Activated gamma-delta T cell (primary cell): Measurements from ENCODE around the gene PDE8A.
"Not testable (repeated sequence)": the region's sequence is repeated elsewhere in the genome, so short reads cannot be mapped to it uniquely, and the experiment has no call there.

Experiments used
- DNase-seq: peaks from one replicate; lab custom pipeline; 2025; lab: John Stamatoyannopoulos, UW

The PDE8A gene

DNA sequence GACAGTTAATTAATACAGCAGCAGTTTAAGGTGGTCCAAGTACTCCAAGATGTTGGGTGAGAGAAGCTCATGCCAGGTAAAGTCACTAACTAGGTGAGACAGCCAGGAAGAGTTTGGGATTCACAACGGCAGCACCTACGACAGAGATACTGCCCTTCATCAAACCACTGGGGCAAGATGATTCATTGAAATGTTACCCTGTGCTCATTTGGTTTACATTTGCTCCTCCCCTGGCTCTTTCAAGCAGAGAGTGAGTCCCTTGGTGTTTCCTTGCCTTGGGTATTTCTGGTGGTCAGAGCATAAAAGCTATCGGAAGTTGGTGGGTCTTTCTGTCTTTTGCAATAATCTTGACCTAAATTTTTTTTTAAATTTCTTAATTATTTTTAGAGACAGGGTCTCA, 19.9 kb upstream of the PDE8A start:
- DNase-seq = no peak

- no peak for DNase-seq
These were observed 18.7 kb upstream of the PDE8A start for GRCh38 chr15:84962955-84963354.

DNA sequence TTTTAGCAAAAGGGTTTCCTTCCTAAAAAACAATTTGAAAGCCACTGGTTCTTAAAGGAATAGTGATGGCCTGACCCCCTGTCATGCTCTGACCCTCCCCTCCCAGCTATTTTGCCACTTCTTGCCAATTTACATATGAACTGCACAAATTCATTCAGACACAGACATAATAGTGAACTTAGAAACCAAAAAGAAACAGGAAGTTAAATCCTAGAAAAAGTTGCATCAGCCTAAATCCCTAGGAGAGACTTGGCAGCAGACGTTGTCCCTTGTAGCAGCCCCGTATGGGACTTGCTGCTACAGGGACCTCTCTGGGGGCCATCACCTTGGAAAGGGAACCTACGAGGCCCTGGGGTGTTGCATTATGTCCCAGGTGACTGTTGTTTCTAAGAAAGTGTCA, 14.3 kb upstream of the PDE8A start:
- DNase-seq = no peak

- no peak for DNase-seq
These were observed 13.4 kb upstream of the PDE8A start for GRCh38 chr15:84968301-84968700.

GRCh38 chr15:84969257-84969656, 12.4 kb upstream of the PDE8A start:
- DNase-seq = no peak

- no peak for DNase-seq
These were observed 10.8 kb upstream of the PDE8A start for GRCh38 chr15:84970843-84971242.

GRCh38 chr15:84973492-84974460, 7.9 kb upstream of the PDE8A start:
- DNase-seq = no peak

GRCh38 chr15:84975871-84976351, 5.7 kb upstream of the PDE8A start:
- DNase-seq = no peak

DNA sequence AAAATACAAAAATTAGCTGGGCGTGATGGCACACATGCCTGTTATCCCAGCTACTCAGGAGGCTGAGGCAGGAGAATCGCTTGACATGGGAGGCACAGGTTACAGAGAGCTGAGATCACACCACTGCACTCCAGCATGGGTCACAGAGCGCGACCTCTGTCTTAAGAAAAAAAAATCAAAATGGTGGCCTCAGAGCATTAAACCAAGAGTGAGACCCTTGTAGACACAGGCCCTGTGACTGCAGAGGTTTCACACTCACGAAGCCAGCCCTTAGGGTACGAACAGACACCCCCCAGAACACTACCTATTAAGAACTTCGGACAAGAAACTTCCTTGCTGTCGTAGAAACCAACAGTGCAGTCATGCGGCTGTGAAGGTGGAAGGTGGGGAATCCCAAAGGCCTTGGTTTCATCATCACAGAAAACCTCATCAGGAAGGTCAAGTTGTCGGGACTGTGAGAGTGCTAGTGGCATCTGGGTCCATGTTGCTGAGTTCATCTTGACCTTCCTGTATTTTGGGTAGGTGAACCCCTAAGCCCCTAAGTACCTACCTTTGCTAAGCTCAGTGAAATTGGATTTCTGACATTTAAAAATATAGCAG, 4.8 kb upstream of the PDE8A start:
- DNase-seq = no peak

GRCh38 chr15:84979651-84980050, 2.0 kb upstream of the PDE8A start:
- DNase-seq = no peak

- DNase-seq = peak; percentile 90
These were observed 1.2 kb upstream of the PDE8A start for GRCh38 chr15:84980196-84981053.

DNA sequence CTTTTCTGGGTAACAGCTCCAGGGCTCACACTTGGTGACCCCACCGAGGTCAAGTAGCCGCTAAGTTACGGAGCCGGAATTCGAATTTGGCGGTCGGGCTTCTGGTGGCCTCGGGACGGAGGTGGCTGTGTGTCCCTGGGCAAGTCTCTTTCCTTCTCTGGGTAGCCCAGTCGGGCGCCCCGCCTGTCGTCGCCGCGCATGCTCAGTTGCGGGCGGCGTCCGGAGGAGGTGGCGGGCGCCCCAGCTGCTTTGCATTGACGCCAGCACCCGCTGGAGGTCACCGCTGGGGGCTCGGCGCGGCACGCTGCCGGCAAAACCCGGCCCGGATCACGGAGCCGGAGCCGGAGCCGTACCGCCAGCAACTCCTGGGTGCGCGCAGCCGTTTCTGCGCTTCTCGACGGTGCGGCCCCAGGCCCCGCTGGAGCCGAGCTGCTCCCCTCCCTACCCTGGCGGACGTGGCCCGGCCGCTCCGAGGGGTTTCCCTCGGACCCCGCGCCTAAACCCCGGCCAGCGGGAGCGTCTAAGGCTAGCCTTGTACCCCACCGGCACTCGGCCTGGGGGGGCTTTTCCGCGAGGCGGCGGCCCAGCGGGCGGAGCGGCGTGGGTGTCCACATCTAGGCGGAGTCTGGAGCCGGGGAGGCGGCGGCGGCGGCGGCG, 474 bp upstream of the PDE8A start:
- DNase-seq = peak; percentile 97

DNA sequence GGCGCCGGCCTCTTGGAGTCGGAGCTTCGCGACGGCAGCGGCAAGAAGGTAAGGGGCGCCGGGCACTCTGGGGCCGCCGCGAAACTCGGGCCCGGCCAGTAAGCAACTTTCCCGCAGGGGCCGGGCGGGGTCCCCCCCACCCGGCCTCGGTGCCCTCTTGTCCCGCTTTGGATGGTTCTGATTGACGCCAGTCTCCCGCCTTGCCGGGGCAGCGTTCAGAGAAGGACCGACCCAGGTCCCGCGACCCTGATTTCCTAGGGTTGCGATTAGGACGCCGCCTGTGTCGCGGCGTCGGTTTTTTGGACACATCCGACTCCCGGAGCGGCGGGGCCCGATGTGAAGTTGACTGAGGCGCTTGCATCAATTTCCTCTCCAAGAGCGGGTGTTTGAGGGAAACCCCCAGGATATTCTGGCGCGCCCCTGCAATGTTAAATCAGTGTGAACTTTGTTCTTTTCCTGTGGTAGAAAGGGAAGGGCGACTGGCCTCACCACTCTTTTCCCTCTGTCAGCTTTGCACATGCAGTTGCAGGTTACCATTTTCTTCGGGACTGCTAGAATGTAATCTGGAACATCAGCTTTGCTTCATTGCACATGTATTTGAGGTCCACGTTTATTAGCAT, 755 bp downstream of the PDE8A start:
- DNase-seq = peak; percentile 41

- no peak for DNase-seq
These were observed 1.6 kb downstream of the PDE8A start for GRCh38 chr15:84983294-84983693.

DNA sequence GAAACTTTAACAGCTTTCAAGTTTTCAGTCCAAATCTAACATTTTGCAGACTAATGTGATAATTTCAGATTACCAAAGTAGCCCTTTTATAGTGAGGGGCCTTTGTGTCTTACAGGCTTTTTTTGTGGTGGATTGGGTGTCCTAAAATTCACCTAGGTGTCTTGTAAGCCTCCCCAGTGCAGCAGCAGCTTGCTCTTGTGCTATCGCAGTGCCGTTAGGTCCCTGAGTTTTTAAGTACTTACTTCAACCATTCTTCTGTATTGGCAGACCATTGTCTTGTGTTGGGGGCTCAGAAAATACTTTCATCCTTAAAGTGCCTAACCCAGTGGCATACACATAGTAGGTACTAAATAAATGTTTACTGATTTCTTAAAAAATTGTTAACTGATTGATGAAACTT, 2.1 kb downstream of the PDE8A start:
- no peak for DNase-seq

- no peak for DNase-seq
These were observed 3.5 kb downstream of the PDE8A start for GRCh38 chr15:84985158-84985557.

DNA sequence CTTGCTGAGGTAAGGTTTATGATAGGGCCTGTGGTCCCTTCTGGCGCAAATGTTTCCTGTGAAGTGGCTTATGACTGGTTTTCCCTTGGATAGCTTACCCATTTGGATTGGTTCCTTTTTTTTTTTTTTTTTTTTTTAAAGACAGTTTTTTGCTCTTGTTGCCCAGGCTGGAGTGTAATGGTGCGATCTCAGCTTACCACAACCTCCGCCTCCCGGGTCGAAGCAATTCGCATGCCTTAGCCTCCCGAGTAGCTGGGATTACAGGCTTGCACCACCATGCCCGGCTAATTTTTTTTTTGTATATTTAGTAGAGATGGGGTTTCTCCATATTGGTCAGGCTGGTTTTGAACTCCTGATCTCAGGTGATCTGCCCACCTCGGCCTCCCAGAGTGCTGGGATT, 5.7 kb downstream of the PDE8A start:
- not testable (repeated sequence) for DNase-seq

DNA sequence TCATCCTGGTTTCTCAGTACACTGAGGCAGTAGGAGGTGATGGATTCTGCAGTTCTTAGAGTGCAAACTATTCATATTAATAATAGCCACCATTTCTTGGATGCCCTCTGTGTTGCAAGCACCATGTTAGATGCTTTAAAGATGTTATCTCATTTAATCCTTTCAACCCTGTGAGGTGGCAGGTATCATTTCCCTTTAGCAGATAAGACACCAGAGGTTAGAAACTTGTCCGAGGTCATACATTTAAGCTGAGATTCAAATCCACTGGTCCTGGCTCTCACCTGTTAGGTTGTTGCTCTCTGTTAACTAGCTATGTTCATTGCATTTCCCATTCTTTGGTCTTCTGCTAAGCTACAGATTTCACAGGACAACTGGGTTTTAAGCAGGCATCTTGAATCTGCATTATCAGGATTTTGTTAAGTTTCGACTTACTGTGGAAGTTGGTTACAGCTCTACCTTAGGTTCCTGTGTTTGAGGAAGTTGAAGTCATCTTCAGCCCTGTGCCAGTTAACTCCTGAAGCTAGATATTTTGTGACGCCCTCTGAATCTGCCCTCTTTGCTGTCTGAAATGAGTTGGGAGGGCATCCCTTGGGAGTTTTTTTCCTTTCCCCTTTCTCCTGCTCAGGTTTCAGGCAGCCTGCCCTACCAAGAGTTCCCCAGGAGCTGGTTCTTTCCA, 6.4 kb downstream of the PDE8A start:
- no peak for DNase-seq

DNA sequence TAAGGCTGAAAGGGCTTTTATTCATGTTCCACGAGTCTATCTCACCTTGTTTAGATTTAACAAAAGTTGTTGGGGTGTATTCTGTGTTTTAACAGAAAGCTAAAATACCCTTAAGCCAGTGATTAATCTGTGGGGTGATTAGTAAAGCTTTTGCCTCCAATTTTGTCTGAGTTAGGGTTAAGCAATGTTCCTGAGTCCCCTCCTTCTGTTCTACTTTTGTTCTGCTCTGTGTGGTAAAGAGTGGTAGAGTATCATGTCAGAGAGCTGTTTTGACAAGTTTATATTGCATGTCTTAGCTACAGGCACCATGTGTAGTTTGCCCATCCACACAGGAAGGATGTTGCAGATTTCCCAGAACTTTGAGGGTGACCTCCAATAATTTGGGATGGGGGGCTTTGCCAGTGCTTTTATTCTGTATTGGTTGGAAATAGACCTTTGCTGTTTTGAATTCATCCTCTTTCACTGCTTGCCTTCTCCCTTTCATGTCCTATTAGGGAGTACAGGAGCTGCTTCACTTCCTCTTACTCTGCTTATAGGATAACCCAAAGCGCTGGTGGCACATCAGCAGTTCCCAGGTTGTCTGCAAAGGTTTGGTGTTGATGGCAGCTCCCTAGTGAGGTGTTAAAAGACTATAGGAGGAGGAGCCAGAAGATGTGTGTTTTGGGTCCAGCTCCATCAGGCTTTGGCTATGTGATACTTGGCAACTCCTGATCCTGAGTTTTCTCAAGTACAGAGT, 7.4 kb downstream of the PDE8A start:
- DNase-seq = no peak

- no peak for DNase-seq
These were observed 8.9 kb downstream of the PDE8A start for GRCh38 chr15:84990507-84990906.
